IMR-90 (cell line): ENCODE measurements around the gene UBD. TPM values are rescaled to one million over a fixed set of nuclear protein-coding genes. Genes with fewer than 3 reads are reported as not detected.

Experiments
- ATAC-seq: fragments of 200-7000 bp; cut with Tn5 transposase; 2 replicates; pipeline ENCODE4 v1.9.1; 2020; ENCODE audit warnings: low read depth, mild to moderate bottlenecking, moderate library complexity
- BruUV-seq: library from RNA; stranded (reverse); fragments of 400-500 nt; replicated peaks from 2 replicates; lab custom pipeline; 2021; lab: Mats Ljungman, UMichigan
- CTCF ChIA-PET: fragments of 300-600 bp; formaldehyde crosslinking; extraction: SDS; loops from one replicate; lab custom pipeline; 2021; ENCODE audit warnings: antibody characterized with exemption; lab: Yijun Ruan, JAX
- POLR2A ChIA-PET: fragments of 300-600 bp; sonication (Branson Sonifier 250); formaldehyde crosslinking; loops from one replicate; lab custom pipeline; 2022; ENCODE audit warnings: antibody characterized with exemption; ENCODE audit not compliant: unreplicated experiment; lab: Charles Lee
- DNase-seq: peaks from one replicate; pipeline ENCODE4 v3.0.0; 2013
- H2AFZ ChIP-seq: replicated peaks from 2 replicates; pipeline ENCODE3; 2013; ENCODE audit warnings: low read length, mild to moderate bottlenecking; ENCODE audit not compliant: poor library complexity
- H2AK5ac ChIP-seq: 2 replicates; pipeline ENCODE4 v1.6.1; 2013; ENCODE audit warnings: low read depth, low read length, inconsistent platforms
- H2AK9ac ChIP-seq: replicated peaks from 2 replicates; pipeline ENCODE3; 2013; ENCODE audit warnings: mild to moderate bottlenecking, low read depth, low read length, moderate library complexity; ENCODE audit not compliant: poor library complexity
- H2BK120ac ChIP-seq: 2 replicates; pipeline ENCODE4 v1.6.1; 2013; ENCODE audit warnings: low read depth, low read length, inconsistent platforms
- H2BK15ac ChIP-seq: 3 replicates; pipeline ENCODE4 v1.6.1; 2013; ENCODE audit warnings: low read depth, low read length, inconsistent platforms
- H2BK20ac ChIP-seq: 2 replicates; pipeline ENCODE4 v1.6.1; 2013; ENCODE audit warnings: low read depth, mild to moderate bottlenecking, inconsistent platforms, low read length, moderate library complexity
- H2BK5ac ChIP-seq: 2 replicates; pipeline ENCODE4 v1.6.1; 2013; ENCODE audit warnings: mild to moderate bottlenecking, low read depth, low read length, inconsistent platforms; ENCODE audit not compliant: poor library complexity, severe bottlenecking
- H3K14ac ChIP-seq: replicated peaks from 2 replicates; pipeline ENCODE4 v1.6.1; 2013; ENCODE audit warnings: low read depth, low read length, inconsistent platforms
- H3K18ac ChIP-seq: 2 replicates; pipeline ENCODE4 v1.6.1; 2013; ENCODE audit warnings: low read depth, low read length, control low read depth
- H3K23ac ChIP-seq: 2 replicates; pipeline ENCODE4 v1.6.1; 2013; ENCODE audit warnings: low read depth, low read length, inconsistent platforms
- H3K27ac ChIP-seq: 2 replicates; pipeline ENCODE4 v1.5.1; 2013; ENCODE audit warnings: mild to moderate bottlenecking, control low read depth, low read length; ENCODE audit not compliant: insufficient read depth
- H3K27me3 ChIP-seq: 2 replicates; pipeline ENCODE4 v1.6.1; 2013; ENCODE audit warnings: low read length; ENCODE audit not compliant: control insufficient read depth, insufficient read depth
- H3K36me3 ChIP-seq: 2 replicates; pipeline ENCODE4 v1.6.1; 2013; ENCODE audit warnings: low read length, mixed read lengths; ENCODE audit not compliant: control insufficient read depth, insufficient read depth
- H3K4ac ChIP-seq: 2 replicates; pipeline ENCODE4 v1.6.1; 2013; ENCODE audit warnings: low read depth, low read length, inconsistent platforms
- H3K4me1 ChIP-seq: 2 replicates; pipeline ENCODE4 v1.6.1; 2013; ENCODE audit warnings: low read length, mixed read lengths; ENCODE audit not compliant: control insufficient read depth, insufficient read depth
- H3K4me2 ChIP-seq: 2 replicates; pipeline ENCODE4 v1.6.1; 2013; ENCODE audit warnings: low read depth, mild to moderate bottlenecking, control low read depth, low read length, moderate library complexity
- H3K4me3 ChIP-seq: 2 replicates; pipeline ENCODE4 v1.5.1; 2013; ENCODE audit warnings: low read depth, mild to moderate bottlenecking, control low read depth, low read length, moderate library complexity; ENCODE audit not compliant: insufficient read depth
- H3K56ac ChIP-seq: 2 replicates; pipeline ENCODE4 v1.6.1; 2013; ENCODE audit warnings: low read length, inconsistent platforms; ENCODE audit not compliant: insufficient read depth; ENCODE audit errors: extremely low read depth
- H3K79me1 ChIP-seq, 2 experiments: 2 replicates each; pipeline ENCODE4 v1.6.1; 2013; ENCODE audit warnings: low read length in 2 of 2, inconsistent platforms in 1 of 2, low read depth in 1 of 2
- H3K9ac ChIP-seq: 2 replicates; pipeline ENCODE4 v1.6.1; 2013; ENCODE audit warnings: low read depth, low read length, control low read depth
- H3K9me1 ChIP-seq: 2 replicates; pipeline ENCODE4 v1.6.1; 2013; ENCODE audit warnings: low read length, inconsistent platforms; ENCODE audit not compliant: insufficient read depth
- H3K9me3 ChIP-seq: 2 replicates; pipeline ENCODE4 v1.6.1; 2013; ENCODE audit warnings: low read length; ENCODE audit not compliant: control insufficient read depth, insufficient read depth
- H4K20me1 ChIP-seq: 2 replicates; pipeline ENCODE4 v1.6.1; 2013; ENCODE audit warnings: low read length, inconsistent platforms; ENCODE audit not compliant: insufficient read depth
- H4K5ac ChIP-seq: 2 replicates; pipeline ENCODE4 v1.6.1; 2013; ENCODE audit warnings: mild to moderate bottlenecking, low read depth, low read length, control low read depth
- H4K8ac ChIP-seq, 2 experiments: 2 replicates each; pipeline ENCODE4 v1.6.1; 2013; ENCODE audit warnings: low read depth in 2 of 2, low read length in 2 of 2, control low read depth in 1 of 2, inconsistent platforms in 1 of 2
- H4K91ac ChIP-seq: 2 replicates; pipeline ENCODE4 v1.6.1; 2013; ENCODE audit warnings: low read depth, low read length, inconsistent platforms; ENCODE audit not compliant: insufficient read depth
- BHLHE40 ChIP-seq: fragments of 150-350 bp; IDR thresholded peaks from 2 replicates; pipeline ENCODE4 v1.6.1; 2016; ENCODE audit warnings: mild to moderate bottlenecking, low read depth, low read length
- CEBPB ChIP-seq: IDR thresholded peaks from 2 replicates; pipeline ENCODE4 v1.6.1; 2012; ENCODE audit warnings: low read depth, low read length, improper control_type of control experiment
- CHD1 ChIP-seq: IDR thresholded peaks from 2 replicates; pipeline ENCODE4 v1.6.1; 2012; ENCODE audit warnings: low read depth, low read length, improper control_type of control experiment
- CTCF ChIP-seq: conservative IDR thresholded peaks from 2 replicates; pipeline ENCODE4 v1.5.1; 2012; ENCODE audit warnings: mild to moderate bottlenecking, low read depth, low read length, improper control_type of control experiment
- ELK1 ChIP-seq: fragments of 150-350 bp; IDR thresholded peaks from 2 replicates; pipeline ENCODE4 v1.6.1; 2016; ENCODE audit warnings: low read depth, mild to moderate bottlenecking, low read length, moderate library complexity, borderline replicate concordance
- FOS ChIP-seq: fragments of 150-350 bp; IDR thresholded peaks from 2 replicates; pipeline ENCODE4 v1.6.1; 2016; ENCODE audit warnings: low read depth, low read length
- MAFK ChIP-seq: IDR thresholded peaks from 2 replicates; pipeline ENCODE4 v1.6.1; 2012; ENCODE audit warnings: low read depth, low read length, improper control_type of control experiment
- MAZ ChIP-seq: IDR thresholded peaks from 2 replicates; pipeline ENCODE4 v1.6.1; 2012; ENCODE audit warnings: low read depth, mild to moderate bottlenecking, low read length, improper control_type of control experiment, moderate library complexity, borderline replicate concordance
- MXI1 ChIP-seq: IDR thresholded peaks from 2 replicates; pipeline ENCODE4 v1.6.1; 2012; ENCODE audit warnings: low read depth, mild to moderate bottlenecking, low read length, moderate library complexity, borderline replicate concordance
- NFE2L2 ChIP-seq: fragments of 150-350 bp; IDR thresholded peaks from 2 replicates; pipeline ENCODE4 v1.6.1; 2016; ENCODE audit warnings: low read depth, mild to moderate bottlenecking, low read length
- POLR2A ChIP-seq: IDR thresholded peaks from 2 replicates; pipeline ENCODE4 v1.6.1; 2012; ENCODE audit warnings: mild to moderate bottlenecking, low read depth, low read length
- RAD21 ChIP-seq: IDR thresholded peaks from 2 replicates; pipeline ENCODE4 v1.6.1; 2012; ENCODE audit warnings: low read length, improper control_type of control experiment
- RCOR1 ChIP-seq: IDR thresholded peaks from 2 replicates; pipeline ENCODE4 v1.6.1; 2012; ENCODE audit warnings: mild to moderate bottlenecking, low read length, improper control_type of control experiment; ENCODE audit not compliant: insufficient replicate concordance
- RFX5 ChIP-seq: IDR thresholded peaks from 2 replicates; pipeline ENCODE4 v1.8.0; 2012; ENCODE audit warnings: low read depth, mild to moderate bottlenecking, low read length, moderate library complexity
- SMC3 ChIP-seq: fragments of 150-350 bp; IDR thresholded peaks from 2 replicates; pipeline ENCODE4 v1.6.1; 2016; ENCODE audit warnings: low read depth, mild to moderate bottlenecking, antibody characterized with exemption, low read length, moderate library complexity
- USF2 ChIP-seq: fragments of 150-350 bp; IDR thresholded peaks from 2 replicates; pipeline ENCODE4 v1.6.1; 2017; ENCODE audit warnings: mild to moderate bottlenecking, antibody characterized with exemption, low read length, low read depth
- WGBS, 2 experiments: methylation state at CpG; one replicate each; pipeline versions ENCODE4 v1.1.5 to v1.1.7; 2013; ENCODE audit warnings: missing lambda C conversion rate in 2 of 2; ENCODE audit not compliant: insufficient read length in 1 of 2; ENCODE audit errors: extremely low coverage in 2 of 2; 5-methylcytosine and 5-hydroxymethylcytosine counted together
- dilution Hi-C: fragments of 300-500 bp; cut with HindIII; formaldehyde crosslinking; loops from one replicate; pipeline ENCODE4 v1.14.3; 2018; ENCODE audit warnings: low sequenced_read_pairs; ENCODE audit not compliant: unreplicated experiment
- in situ Hi-C: fragments of 300-500 bp; cut with MboI; formaldehyde crosslinking; loops from 3 replicates; pipeline ENCODE4 v1.14.3; 2019; ENCODE audit warnings: low sequenced_read_pairs, inconsistent platforms, mixed read lengths
- intact Hi-C: fragments of 100-400 bp; cut with micrococcal nuclease; formaldehyde crosslinking; loops from 2 replicates; pipeline ENCODE4 v1.10.0; 2022
- polyA plus RNA-seq, 3 experiments: library from polyadenylated mRNA; depleted of rRNA; stranded (reverse); fragments of >200 nt; gene quantifications; 2 replicates each; pipeline ENCODE4 v1.2.3, GENCODE V29; 2012; ENCODE audit warnings: low replicate concordance in 1 of 3
- total RNA-seq: library from RNA; depleted of rRNA; stranded (reverse); fragments of >200 nt; gene quantifications from 2 replicates; pipeline ENCODE4 v1.2.3, GENCODE V29; 2012

The UBD gene
- total and polyA plus RNA-seq, 2 of the 4 experiments (the other 2 are of a cell fraction): not detected

- DNase-seq: no peak
- H3K27ac ChIP-seq: no peak overlapping the region
- H3K27me3 ChIP-seq: no peaks in the 10 kb centered on the region
- H3K9me3 ChIP-seq: peaks cover 5% of the 10 kb centered on the region; the same call in 1 of the 2 replicates
- TF ChIP-seq FOS (no peak), MXI1 (no peak), RFX5 (no peak), MAZ (no peak), BHLHE40 (no peak), NFE2L2 (no peak), CHD1 (no peak), CEBPB (no peak), CTCF (no peak), USF2 (no peak), ELK1 (no peak), POLR2A (no peak), RAD21 (no peak), RCOR1 (no peak), SMC3 (no peak), MAFK (no peak)
- no peak overlapping the region for H3K23ac ChIP-seq
- no peaks in the 10 kb centered on the region for H3K79me1 ChIP-seq
- CTCF ChIA-PET: no interaction called here
- no peaks in the 10 kb centered on the region for H3K4me1 ChIP-seq
- no peak overlapping the region for H4K8ac ChIP-seq
- H3K4me2 ChIP-seq: no peak overlapping the region
- BruUV-seq: no TSS peak
- H3K36me3 ChIP-seq: no peaks in the 10 kb centered on the region
- in situ Hi-C loops: no loop called here
- no peak for ATAC-seq
- intact Hi-C loops: no loop called here
- no peak overlapping the region for H2BK5ac ChIP-seq
- no peak overlapping the region for H3K9ac ChIP-seq
- dilution Hi-C loops: no loop called here
- no peak overlapping the region for H2BK20ac ChIP-seq
- no peak overlapping the region for H4K5ac ChIP-seq
- no peak overlapping the region for H4K91ac ChIP-seq
- H2AK5ac ChIP-seq: no peak overlapping the region
- no peak overlapping the region for H2BK120ac ChIP-seq
- no peak overlapping the region for H3K56ac ChIP-seq
- no peaks in the 10 kb centered on the region for H4K20me1 ChIP-seq
- H3K4me3 ChIP-seq: no peak overlapping the region
- POLR2A ChIA-PET: no interaction called here
- H3K9me1 ChIP-seq: no peaks in the 10 kb centered on the region
- H3K18ac ChIP-seq: no peak overlapping the region
- no peak overlapping the region for H2AFZ ChIP-seq
- WGBS, 2 experiments: 50% methylated on average over 1 of the region's 4 CpGs; no CpG with 5 or more reads in 1 of the 2 experiments
- H2BK15ac ChIP-seq: no peak overlapping the region
- H3K14ac ChIP-seq: no peak overlapping the region
- H3K4ac ChIP-seq: no peak overlapping the region
- no peak overlapping the region for H2AK9ac ChIP-seq
These were observed 39.3 kb downstream of the UBD start for GRCh38 chr6:29520232-29520631.
